ENCODE data around the gene EMILIN1.
A peak's percentile ranks its signal among the peaks of the same experiment; 100 is the strongest.
"Not testable (repeated sequence)": the region's sequence is repeated elsewhere in the genome, so short reads cannot be mapped to it uniquely, and the experiment has no call there.

Gene EMILIN1

DNA sequence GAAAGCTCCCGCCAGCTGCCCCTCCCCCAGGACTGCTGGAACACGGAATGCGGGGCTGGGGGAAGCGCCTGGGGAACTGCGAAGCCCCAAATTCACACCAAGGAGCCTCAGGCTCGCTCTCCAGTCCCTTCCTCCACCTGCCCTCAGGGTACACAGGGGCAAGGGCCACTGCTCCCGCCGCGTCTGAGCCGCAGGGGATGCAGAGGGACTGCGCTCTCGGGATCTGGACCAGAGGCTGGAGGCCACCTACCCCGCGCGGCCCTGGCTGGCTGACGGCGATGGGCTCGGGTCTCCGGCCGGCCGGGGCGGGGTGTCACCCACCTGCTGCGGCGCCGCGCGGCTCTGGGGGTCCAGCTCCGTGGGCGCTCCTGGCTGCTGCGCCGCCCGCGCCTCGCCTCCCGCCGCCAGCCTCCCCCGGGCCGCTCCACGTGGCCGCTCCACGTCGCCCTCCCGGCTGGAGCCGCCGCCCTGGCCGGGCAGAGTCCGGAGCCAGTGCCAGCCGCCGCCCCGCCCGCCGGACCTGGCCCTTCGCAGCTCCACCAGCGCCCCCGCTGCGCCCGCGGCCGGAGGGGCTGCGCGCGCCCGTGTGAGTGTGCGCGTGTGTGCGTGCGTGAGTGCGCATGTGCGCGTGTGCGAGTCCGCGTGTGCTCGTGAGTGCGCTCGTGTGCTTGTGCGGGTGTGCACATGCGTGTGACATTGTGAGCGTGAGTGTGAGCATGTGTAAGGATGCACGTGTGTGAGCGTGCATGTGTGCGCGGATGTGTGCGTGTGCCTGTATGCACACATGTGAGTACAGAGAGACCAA, 40.3 kb downstream of the EMILIN1 start, which contains the start of gene CGREF1:
TSS of gene CGREF1 (minus strand) at position 604 of the 805 bp plus-strand sequence. CDS start 14,762 bp downstream, outside the sequence.
- H3K4me3 ChIP-seq (ENCODE audit: low read depth, low read length), result peak within 1 kb of the TSS; percentile 47
- TF ChIP-seq, protein P1, sequence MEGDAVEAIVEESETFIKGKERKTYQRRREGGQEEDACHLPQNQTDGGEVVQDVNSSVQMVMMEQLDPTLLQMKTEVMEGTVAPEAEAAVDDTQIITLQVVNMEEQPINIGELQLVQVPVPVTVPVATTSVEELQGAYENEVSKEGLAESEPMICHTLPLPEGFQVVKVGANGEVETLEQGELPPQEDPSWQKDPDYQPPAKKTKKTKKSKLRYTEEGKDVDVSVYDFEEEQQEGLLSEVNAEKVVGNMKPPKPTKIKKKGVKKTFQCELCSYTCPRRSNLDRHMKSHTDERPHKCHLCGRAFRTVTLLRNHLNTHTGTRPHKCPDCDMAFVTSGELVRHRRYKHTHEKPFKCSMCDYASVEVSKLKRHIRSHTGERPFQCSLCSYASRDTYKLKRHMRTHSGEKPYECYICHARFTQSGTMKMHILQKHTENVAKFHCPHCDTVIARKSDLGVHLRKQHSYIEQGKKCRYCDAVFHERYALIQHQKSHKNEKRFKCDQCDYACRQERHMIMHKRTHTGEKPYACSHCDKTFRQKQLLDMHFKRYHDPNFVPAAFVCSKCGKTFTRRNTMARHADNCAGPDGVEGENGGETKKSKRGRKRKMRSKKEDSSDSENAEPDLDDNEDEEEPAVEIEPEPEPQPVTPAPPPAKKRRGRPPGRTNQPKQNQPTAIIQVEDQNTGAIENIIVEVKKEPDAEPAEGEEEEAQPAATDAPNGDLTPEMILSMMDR (conservative IDR thresholded peaks at IDR 0.05; ENCODE audit: low read depth, low read length), result no peak
- DNase-seq (ENCODE audit: low read depth), result no peak

DNA sequence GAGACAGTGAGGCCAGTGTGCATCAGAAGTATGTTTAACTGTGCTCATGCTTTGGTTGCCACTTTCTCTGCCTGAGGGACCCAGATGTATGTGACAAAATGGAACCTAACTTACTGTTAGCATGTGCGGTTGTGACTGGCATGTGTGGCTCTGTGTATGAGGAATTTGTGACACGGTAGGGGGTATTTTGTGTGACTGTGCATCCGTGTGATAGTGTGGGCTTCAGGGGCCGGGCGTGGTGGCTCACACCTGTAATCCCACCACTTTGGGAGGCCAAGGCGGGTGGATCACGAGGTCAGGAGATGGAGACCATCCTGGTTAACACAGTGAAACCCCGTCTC, 40.9 kb downstream of the EMILIN1 start:
- DNase-seq (ENCODE audit: low read depth), result not testable (repeated sequence)
- H3K4me3 ChIP-seq (ENCODE audit: low read depth, low read length), result peak overlapping the region; percentile 47

DNA sequence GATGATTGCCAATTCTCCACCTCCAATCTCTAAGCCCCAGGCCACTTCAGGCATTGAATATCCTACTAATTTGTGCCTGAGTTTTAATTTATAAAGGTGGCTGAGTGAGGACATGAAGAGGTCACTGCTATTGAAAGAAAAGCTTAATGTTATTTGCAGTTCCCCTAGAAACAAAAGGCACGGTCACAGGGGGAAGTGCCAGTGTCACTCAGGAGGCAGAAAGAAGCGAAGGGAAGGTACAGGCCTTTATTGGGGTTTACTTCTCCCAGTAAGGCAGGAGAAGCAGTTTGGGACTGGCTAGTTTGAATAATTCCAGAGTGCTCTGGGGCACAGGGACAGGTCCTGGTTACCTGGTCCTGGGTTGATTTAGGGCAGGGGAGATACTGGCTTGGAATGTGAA, 43.5 kb downstream of the EMILIN1 start:
- H3K4me3 ChIP-seq (ENCODE audit: low read depth, low read length), result no peak overlapping the region
- TF ChIP-seq, protein P1 (conservative IDR thresholded peaks at IDR 0.05; ENCODE audit: low read depth, low read length), result no peak
- DNase-seq (ENCODE audit: low read depth), result no peak

DNA sequence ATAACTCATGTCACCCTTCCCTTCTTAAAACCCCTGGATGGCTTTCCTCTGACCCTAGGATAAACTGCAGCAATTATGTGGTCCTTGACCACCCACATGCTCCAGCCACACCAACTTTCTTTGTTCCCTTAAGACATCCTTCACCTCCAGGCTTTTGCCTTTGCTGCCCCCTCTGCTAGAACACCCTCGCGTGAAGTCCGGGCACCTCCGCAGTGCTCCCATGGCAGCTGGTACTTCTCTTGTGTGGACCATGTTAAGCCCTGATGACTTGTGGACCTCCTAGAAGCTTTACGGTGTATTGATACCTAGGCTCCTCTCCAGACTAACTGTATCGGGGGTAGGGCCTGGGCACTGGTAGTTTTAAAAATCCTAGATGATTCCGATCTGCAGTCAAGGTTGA, 44.4 kb downstream of the EMILIN1 start:
- DNase-seq (ENCODE audit: low read depth), result no peak
- H3K4me3 ChIP-seq (ENCODE audit: low read depth, low read length), result no peak overlapping the region
- TF ChIP-seq, protein P1 (conservative IDR thresholded peaks at IDR 0.05; ENCODE audit: low read depth, low read length), result no peak

DNA sequence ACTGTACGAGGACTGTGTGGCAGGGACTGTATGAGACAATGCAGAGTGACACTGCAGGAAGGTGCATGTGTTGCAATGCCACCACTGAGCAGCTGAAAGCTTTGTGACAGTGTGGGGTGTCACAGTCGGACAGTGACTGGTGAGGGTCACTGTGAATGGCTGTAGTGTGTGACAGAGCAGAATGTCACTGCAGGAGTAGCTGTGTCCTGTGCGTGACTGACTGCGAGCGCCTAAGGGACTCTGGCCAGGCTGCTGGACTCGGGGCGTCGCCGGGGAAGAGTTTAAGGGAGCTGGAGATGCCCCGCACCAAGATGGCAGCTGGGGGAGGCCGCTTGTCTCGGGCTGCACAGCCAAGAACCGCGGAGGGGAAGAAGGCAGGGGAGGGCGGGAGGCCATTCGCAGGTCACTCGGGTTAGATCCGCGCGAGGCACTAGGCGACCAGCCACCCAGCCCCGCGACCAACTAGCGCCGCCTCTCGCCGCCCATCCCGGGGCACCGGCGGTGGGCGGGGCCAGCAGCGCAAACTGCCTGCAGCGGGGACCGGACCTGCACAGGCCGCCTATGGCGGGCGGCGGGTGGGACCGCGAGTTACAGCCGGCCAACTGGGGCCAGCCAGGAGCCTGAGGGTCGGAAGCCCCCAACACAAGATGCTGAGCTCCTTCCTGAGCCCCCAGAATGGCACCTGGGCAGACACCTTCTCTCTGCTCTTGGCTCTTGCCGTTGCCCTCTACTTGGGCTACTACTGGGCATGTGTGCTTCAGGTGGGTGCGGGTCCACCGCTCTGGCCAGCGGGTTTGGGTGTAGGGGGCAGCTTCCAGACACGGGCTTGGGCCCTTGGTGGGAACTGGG, 45.1 kb downstream of the EMILIN1 start, which contains the start of gene ABHD1:
TSS of gene ABHD1 (plus strand) at position 514 of the 849 bp plus-strand sequence. CDS start at position 648, 134 bp downstream.
- TF ChIP-seq, protein P1 (conservative IDR thresholded peaks at IDR 0.05; ENCODE audit: low read depth, low read length), result no peak
- no peak for DNase-seq (ENCODE audit: low read depth)
- H3K4me3 ChIP-seq (ENCODE audit: low read depth, low read length), result peak within 1 kb of the TSS; percentile 69

DNA sequence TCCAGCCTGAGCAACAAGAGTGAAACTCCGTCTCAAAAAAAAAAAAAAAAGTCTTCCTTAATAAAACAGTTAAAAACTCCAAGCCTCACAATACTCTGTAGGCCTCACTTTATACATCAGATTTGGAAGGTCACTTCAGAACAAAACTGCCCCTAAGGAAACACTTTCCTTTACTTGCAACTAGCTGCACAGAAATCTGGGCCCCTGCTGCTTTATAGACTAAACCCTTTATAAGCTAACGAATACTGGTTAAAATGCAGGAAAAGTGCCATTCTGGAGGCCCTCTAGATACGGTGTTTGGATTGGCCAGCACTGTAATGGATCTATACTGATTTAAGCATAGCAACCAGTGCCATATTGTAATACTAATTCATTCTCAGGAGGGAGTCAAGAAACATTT, 46.7 kb downstream of the EMILIN1 start:
- no peak for DNase-seq (ENCODE audit: low read depth)
- TF ChIP-seq, protein P1 (conservative IDR thresholded peaks at IDR 0.05; ENCODE audit: low read depth, low read length), result no peak
- no peak overlapping the region for H3K4me3 ChIP-seq (ENCODE audit: low read depth, low read length)

DNA sequence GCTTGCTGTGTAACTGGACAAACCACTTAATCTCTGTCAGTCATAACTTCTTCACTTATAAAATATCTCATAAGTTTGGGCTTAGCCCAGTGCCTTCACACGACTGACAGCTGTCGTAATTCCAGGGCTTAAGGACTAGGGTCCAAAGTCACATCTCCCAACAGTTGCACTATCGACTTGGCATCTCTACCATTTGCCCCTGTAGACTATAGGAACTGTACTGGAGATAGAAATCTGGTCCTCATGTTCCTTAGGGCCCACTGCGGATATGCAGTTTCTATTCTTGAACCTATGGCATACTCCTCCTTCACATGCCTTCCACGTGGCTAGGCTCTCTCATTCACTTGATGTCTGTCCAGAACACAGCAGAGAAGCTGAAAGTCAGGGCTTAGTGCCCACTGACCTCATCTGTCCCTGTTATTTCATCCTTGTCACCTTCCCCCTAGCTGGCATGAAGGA, 47.9 kb downstream of the EMILIN1 start:
- TF ChIP-seq, protein P1 (conservative IDR thresholded peaks at IDR 0.05; ENCODE audit: low read depth, low read length), result no peak
- no peak overlapping the region for H3K4me3 ChIP-seq (ENCODE audit: low read depth, low read length)
- DNase-seq (ENCODE audit: low read depth), result no peak

Measured in choroid plexus epithelial cell (primary cell).